GM19099 (cell line): ENCODE data around the gene MYT1.

ENCODE experiments used
- POLR2A ChIP-seq: IDR thresholded peaks from 3 replicates; pipeline ENCODE4 v1.6.1; 2011; ENCODE audit warnings: low read depth; ENCODE audit not compliant: insufficient read length; ENCODE audit errors: extremely low read depth

MYT1 gene

DNA sequence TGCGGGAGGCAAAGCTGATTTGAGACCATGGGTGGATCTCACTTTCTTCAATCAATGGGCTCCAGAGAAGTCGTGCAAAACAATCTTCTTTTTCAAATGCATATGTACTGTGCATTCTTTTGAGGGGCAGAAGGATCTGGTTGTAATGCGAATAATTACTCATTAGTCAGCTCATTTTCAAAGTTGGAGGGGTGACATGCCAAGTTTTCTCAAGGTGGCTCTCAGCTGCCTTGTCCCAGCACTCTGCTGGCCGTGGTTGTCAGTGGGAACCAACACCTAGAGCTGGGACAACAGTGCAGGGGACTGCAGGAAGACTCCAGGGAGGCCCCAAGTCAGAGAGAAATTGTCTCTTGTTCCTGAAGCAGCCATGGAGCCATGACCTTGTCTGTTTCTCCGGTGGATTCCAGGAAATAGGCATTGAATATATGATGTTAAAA lies 25.3 kb downstream of the MYT1 start:
- no peak for TF ChIP-seq POLR2A

DNA sequence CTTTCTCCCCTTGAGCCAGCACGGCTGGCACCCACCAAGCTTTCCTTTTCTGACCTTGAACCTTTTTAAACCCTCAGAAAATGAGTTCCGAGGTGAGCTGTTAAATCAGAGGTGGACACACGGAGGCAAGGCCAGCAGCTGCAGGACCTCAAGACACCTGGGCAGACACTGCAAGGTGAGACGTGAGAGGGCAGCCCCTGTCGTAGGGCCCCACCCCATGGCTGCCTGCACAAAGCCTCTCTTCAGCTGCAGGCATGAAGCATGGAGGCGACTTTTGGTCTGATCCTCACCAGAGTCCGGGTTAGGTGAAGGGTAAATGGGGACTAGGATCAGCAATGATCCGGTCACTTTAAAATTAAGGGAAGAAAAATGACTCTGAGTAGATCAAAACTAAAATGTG lies 25.7 kb downstream of the MYT1 start:
- no peak for TF ChIP-seq POLR2A

DNA sequence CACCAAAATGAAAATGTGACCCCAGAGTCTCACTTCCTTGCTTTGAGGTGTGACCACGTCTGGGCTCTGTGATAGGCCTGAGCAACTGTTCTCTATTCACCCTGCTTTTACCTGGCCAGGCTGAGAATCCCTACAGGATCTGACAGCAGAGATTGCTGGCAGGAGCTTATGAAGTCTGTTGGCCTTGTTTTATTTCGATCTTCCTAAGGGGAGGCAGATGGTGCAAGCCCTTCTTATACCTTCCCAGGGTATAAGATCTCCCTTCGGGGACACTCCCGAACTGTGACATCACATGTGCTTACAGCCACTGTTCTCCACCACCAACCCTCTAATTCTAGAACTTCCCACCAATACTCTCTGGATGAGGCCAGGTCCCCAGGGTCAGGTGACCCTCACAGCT lies 26.8 kb downstream of the MYT1 start:
- TF ChIP-seq POLR2A = no peak

DNA sequence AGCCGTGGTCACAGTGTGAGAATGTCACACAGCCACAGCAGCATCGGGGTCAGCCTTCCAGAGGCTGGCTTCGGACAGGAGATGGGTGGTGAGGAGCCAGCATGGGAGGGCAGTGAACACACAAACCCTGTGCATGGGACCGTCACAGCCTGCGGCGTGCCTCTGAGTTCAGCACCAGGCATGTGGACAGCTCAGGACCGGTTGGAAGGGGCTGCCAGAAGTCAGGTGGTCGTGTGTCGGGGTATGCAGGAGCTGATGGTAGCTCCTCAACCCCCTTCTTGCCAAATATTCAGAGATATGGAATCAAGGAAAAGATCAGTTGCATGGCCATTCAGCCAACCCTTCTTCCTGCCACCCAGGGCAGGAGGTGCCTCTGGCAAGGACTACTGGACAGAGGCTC lies 28.2 kb downstream of the MYT1 start:
- no peak for TF ChIP-seq POLR2A

DNA sequence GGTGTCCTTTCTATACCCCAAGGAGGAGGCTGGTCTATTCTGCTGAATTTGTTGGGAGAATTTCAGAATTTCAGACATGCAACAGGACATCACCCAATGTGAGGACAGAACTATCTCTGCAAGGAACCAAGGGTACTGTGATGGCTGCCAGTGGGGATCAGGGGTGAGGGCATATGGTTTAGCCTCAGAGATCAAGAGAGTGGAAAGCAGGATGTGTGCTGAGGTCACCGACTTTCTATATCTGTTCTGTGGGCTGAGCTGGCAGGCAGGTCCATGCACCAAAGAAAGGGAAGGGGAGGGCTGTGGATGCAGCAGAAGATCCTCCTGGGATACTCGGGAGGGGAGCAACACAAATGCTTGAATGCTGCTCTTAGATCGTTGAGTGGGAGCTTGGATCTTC lies 28.8 kb downstream of the MYT1 start:
- TF ChIP-seq POLR2A = no peak

DNA sequence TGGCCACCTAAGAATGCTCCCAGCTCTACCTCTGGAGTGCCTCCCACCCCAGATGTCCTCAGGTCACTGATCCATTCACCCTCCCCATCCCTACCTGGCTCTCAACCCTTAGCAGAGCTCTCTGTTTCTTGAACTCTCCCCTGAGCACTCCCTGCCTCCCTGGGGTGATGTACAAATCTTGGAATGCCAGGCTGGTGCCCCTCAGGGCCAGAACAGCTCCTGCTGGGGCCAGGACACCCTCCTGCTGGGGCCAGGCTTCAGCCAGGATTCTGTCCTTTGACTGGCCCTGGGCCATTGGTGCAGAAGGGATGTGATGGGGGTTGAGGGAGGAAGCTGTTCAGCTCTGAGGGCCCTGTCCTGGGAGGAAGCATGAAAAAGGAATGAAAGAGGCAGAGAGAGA lies 30.0 kb downstream of the MYT1 start:
- TF ChIP-seq POLR2A = no peak

DNA sequence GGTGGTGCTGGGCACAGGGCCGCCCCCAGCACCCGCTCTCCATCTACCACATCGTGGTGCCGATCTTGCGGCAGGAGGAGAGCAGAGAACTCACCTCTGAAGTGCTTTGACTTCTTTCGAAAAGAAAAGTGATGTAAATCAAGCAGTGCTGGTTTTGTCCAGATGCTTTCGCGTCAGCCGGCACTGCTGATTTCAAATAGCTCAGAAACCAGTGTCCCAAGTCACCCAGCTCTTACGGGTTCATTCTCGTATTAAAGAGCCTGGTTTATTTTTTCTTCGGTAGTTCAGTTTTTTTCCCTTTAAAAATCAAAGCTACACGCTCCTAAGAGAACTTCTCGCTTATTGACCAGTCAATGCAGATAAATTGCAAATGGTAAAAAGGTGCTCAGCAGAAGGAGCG lies 32.1 kb downstream of the MYT1 start:
- TF ChIP-seq POLR2A = no peak

DNA sequence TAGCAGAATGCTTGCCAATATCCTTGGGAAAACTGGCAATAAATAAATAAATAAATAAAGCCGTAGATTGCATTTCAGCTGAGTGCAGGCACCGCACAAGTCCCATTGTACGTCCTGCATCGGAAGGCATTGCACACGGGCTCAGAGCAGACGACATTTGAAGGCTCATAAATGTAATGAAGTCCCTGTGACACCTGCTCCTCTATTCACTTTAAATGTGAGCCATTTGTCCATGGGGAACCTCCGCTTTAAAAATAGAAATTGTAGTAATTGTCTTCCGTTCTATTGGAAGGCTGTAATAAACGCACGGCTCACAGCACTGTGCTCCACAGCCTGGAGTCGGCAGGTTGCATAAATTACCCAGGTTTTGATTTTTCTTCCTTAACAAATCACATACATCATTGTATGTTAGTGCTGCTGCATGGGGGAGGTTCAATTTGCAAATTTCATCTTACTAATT lies 32.6 kb downstream of the MYT1 start:
- no peak for TF ChIP-seq POLR2A

DNA sequence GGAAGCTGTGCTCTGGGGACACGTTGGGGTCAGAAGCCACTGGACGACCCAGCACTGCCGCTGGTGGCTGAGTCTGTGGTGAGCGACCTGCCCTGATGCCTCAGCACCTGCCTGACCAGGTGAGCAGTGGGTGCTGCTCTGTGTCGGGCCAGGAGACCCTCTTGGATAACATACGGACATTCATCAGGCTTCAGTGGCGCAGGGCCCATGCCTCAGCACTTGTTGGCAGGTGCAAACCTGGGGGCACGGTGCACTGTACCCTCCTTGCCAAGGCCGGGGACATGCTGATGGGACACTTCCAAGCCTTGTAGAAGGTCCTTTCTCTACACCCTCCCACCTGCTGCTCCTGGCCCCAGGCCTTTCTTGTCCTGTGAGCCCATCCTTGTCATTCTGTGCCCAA lies 34.1 kb downstream of the MYT1 start:
- TF ChIP-seq POLR2A = no peak

DNA sequence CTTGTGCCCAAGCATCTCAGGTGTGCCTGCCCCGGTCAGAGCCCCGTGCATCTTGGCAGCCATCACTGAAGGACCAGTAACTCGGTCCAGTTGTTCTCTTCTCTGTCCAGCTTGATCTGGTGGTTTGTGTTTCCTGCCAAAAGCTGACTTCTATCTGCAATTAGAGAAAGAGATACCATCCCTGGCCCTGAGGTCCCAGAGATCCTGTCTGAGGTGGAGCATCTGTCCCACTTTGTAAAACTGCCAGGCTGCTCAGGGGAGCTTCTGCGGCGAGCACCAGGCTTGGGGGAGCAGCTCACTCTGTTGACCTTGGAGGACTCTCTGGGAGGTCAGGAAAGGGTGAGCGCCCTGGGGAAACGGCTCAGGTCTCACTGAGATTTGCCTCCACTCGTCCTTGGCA lies 35.1 kb downstream of the MYT1 start:
- TF ChIP-seq POLR2A = no peak

DNA sequence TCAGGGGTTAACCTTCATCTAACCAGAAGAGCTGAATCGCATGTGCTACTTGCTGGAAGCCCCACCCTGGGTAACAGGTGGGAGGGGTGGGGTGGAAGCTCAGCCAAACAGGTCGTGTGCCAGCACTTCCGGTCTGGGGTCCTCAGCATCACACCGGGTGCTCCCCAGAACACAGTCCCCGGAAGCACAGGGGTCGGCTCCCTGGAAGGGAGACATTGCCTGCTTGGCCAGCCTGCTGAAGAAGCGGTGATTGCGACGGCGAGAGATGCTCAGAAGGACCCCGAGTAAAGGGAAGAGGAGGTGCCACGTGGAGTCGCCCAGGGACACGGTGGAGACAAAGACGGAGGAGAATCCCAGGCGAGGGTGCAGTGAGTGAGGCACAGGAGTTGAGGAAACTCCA lies 36.5 kb downstream of the MYT1 start:
- TF ChIP-seq POLR2A = no peak

DNA sequence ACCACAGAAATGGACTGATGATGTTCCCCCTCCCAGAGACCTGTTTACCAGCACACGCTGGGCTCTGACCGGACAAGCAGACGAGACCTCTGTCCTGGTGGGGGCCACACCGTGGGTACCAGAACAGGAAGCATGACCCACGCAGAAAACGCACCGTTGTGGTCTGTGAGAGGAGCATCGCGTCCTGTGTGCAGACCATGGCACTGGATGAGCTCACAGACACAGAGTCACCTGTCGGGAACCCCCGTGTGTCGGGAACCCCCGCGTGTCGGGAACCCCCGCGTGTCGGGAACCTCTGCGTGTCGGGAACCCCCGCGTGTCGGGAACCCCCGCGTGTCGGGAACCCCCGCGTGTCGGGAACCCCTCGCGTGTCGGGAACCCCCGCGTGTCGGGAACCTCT lies 37.4 kb downstream of the MYT1 start:
- TF ChIP-seq POLR2A = no peak

DNA sequence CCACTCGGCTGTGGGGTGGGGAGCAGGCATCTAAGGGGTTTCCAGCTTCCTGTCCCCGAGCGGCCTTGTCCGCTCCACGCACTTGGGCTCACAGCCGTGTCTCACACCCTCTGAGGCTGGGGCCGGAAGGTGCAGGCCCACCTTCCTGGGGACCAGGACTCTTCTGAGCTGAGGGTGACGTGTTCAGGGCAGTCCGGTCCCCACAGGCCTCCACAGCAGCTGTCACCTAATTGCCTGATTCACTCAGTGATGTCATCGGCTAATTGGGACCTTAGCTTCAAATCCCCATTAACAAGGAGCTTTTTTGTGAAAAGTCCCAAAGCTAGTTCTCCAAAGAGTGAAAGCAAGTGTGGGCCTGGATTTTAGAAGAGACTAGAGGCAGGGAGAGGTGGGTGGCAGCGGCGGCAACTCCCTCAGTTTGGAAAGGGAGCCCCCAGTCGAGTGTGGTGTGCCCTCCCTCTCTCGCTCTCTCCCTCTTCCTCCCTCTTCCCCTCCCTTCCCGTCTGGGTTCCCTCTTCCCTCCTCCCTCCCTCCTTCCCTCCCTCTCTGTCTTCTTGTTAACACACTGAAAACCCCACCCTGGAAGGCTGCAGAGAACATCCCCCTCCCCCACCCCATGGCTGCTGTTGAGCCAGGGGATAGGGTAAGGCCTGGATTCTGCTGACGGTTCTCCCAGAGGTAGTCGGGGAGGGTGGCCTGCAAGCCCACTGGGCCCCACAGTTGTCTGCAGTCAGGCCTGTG lies 39.0 kb downstream of the MYT1 start:
- no peak for TF ChIP-seq POLR2A

DNA sequence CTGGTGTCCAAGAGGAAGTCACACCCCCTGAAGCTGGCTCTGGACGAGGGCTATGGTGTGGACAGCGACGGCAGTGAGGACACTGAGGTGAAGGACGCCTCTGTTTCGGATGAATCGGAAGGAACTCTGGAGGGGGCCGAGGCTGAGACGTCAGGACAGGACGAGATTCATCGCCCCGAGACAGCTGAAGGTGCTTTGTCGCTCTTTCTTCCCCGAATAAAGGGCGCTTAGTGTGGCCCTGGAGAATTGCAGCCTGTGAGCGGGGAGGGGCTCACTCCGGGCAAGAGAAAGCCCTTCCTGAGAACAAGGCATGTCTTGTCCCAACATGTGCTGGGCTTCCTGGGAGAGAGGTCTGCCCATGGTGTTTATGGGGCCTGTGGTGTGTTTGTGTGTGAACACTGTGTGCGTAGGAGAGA lies 41.4 kb downstream of the MYT1 start:
- TF ChIP-seq POLR2A = no peak

DNA sequence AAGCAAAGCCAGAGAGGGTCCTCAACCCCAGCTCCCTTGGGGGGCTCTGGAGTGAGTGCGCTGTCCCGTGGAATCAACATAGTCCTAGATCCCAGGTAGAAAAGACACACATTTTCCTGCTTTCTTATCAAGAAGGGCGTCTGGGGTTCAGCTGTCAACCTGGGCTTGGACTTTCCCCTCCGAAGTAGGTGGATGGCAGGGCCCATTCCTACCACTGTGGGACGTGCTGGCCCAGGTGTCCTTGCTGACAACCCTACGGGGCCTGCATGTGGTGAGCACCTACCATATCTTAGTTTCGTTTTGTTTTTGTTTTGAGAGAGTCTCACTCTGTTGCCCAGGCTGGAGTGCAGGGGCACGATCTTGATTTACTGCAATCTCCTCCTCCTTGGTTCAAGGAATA lies 42.4 kb downstream of the MYT1 start:
- no peak for TF ChIP-seq POLR2A

DNA sequence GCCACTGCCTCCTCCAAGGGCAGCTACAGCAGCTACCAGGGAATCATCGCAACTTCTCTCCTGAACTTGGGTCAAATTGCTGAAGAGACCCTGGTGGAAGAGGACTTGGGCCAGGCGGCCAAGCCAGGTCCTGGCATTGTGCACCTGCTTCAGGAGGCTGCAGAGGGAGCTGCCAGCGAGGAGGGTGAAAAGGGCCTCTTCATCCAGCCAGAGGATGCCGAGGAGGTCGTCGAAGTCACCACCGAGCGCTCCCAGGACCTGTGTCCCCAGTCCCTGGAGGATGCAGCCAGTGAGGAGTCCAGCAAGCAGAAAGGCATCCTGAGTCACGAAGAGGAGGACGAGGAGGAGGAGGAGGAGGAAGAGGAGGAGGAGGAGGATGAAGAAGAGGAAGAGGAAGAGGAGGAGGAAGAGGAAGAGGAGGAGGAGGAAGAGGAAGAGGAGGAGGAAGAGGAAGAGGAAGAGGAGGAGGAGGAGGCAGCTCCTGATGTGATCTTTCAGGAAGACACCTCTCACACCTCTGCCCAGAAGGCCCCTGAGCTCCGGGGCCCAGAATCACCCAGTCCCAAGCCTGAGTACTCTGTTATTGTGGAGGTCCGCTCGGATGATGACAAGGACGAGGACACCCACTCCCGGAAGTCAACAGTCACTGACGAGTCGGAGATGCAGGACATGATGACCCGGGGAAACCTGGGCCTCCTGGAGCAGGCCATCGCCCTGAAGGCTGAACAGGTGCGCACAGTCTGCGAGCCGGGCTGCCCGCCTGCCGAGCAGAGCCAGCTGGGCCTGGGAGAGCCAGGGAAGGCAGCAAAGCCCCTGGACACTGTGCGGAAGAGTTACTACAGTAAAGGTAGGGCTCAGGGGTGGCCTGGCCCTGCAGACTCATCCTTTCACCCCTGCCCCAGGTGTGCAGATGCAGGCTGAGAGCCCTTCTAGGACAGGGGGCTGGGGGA lies 43.7 kb downstream of the MYT1 start:
- TF ChIP-seq POLR2A = no peak

DNA sequence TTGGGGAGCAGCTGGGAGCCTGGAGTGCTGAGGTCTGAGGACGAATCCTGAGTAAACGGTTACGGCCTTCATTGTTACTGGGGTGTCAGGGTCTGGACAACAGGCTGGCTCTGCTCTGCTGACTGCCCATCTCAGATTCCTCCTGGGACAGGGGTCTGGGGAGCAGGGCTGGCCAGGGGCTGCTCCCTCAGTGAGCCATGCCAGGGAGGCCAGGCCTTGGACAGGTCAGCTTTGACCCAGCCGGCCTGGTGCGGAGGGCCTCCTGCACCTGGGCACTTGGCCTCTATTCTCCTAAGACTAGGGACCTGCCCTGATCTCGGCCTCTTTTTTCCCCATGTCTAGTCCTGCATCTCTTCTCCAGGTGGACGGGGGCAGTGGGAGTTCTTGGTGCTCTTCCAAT lies 44.9 kb downstream of the MYT1 start:
- TF ChIP-seq POLR2A = no peak
